Measurements from ENCODE around the gene RAB7A. TPM values are rescaled to one million over a fixed set of nuclear protein-coding genes. Genes with fewer than 3 reads are reported as not detected.

The RAB7A gene
- total and polyA plus RNA-seq, 2 experiments from 2014 or later = 108 to 269 TPM

- Histone ChIP-seq H2AFZ (no peak overlapping the region), H3K4me3 (no peak overlapping the region), H3K27ac (no peak overlapping the region), H3K9me2 (replicated peaks; ENCODE audit: insufficient read depth) (no peaks in the 10 kb centered on the region), H3K27me3 (no peaks in the 10 kb centered on the region), H3K4me1 (ENCODE audit: insufficient read depth) (no peaks in the 10 kb centered on the region), H3K36me3 (replicated peaks; ENCODE audit: insufficient read depth, low read depth) (no peaks in the 10 kb centered on the region), H4K20me1 (ENCODE audit: insufficient read depth, poor library complexity, severe bottlenecking) (no peaks in the 10 kb centered on the region), H3K4me2 (no peak overlapping the region), H3K9me3 (ENCODE audit: low read depth) (no peaks in the 10 kb centered on the region), H3K79me2 (peaks cover 3% of the 10 kb centered on the region)
- DNase-seq (ENCODE audit: low spot score) = no peak
- 100% methylated on average over 7 of the region's 7 CpGs for WGBS (ENCODE audit: low lambda C conversion rate, missing lambda C conversion rate)
- TF ChIP-seq CTCF (IDR thresholded peaks at IDR 0.05; ENCODE audit: poor library complexity) = no peak
- TF ChIP-seq EZH2 (IDR thresholded peaks at IDR 0.05; ENCODE audit: borderline replicate concordance) = no peak
- no peak for TF ChIP-seq EZH2phosphoT487 (IDR thresholded peaks at IDR 0.05; ENCODE audit: low read depth, severe bottlenecking, unreplicated experiment)
These were observed 94.4 kb downstream of the RAB7A start for GRCh38 chr3:128820252-128820839.

GRCh38 chr3:128823008-128823407 lies 97.0 kb downstream of the RAB7A start:
- Histone ChIP-seq H3K4me1 (ENCODE audit: insufficient read depth) (no peaks in the 10 kb centered on the region), H3K9me2 (replicated peaks; ENCODE audit: insufficient read depth) (no peaks in the 10 kb centered on the region), H3K27ac (no peak overlapping the region), H3K27me3 (no peaks in the 10 kb centered on the region), H3K4me2 (no peak overlapping the region), H3K79me2 (no peaks in the 10 kb centered on the region), H3K36me3 (replicated peaks; ENCODE audit: insufficient read depth, low read depth) (no peaks in the 10 kb centered on the region), H3K4me3 (no peak overlapping the region), H4K20me1 (ENCODE audit: insufficient read depth, poor library complexity, severe bottlenecking) (no peaks in the 10 kb centered on the region), H2AFZ (no peak overlapping the region), H3K9me3 (ENCODE audit: low read depth) (no peaks in the 10 kb centered on the region)
- TF ChIP-seq CTCF (IDR thresholded peaks at IDR 0.05; ENCODE audit: poor library complexity) (no peak), EZH2 (IDR thresholded peaks at IDR 0.05; ENCODE audit: borderline replicate concordance) (no peak), EZH2phosphoT487 (IDR thresholded peaks at IDR 0.05; ENCODE audit: low read depth, severe bottlenecking, unreplicated experiment) (no peak)
- no peak for DNase-seq (ENCODE audit: low spot score)
- WGBS (ENCODE audit: low lambda C conversion rate, missing lambda C conversion rate) = 92% methylated on average over 6 of the region's 6 CpGs

GRCh38 chr3:128823631-128824030 lies 97.6 kb downstream of the RAB7A start:
- Histone ChIP-seq H3K4me3 (no peak overlapping the region), H3K79me2 (no peaks in the 10 kb centered on the region), H2AFZ (no peak overlapping the region), H3K36me3 (replicated peaks; ENCODE audit: insufficient read depth, low read depth) (no peaks in the 10 kb centered on the region), H3K4me1 (ENCODE audit: insufficient read depth) (no peaks in the 10 kb centered on the region), H3K9me2 (replicated peaks; ENCODE audit: insufficient read depth) (no peaks in the 10 kb centered on the region), H3K9me3 (ENCODE audit: low read depth) (no peaks in the 10 kb centered on the region), H3K4me2 (no peak overlapping the region), H3K27ac (no peak overlapping the region), H4K20me1 (ENCODE audit: insufficient read depth, poor library complexity, severe bottlenecking) (no peaks in the 10 kb centered on the region), H3K27me3 (no peaks in the 10 kb centered on the region)
- no peak for TF ChIP-seq CTCF (IDR thresholded peaks at IDR 0.05; ENCODE audit: poor library complexity)
- TF ChIP-seq EZH2 (IDR thresholded peaks at IDR 0.05; ENCODE audit: borderline replicate concordance) = no peak
- no peak for TF ChIP-seq EZH2phosphoT487 (IDR thresholded peaks at IDR 0.05; ENCODE audit: low read depth, severe bottlenecking, unreplicated experiment)
- no peak for DNase-seq (ENCODE audit: low spot score)
- 95% methylated on average over 3 of the region's 3 CpGs for WGBS (ENCODE audit: low lambda C conversion rate, missing lambda C conversion rate)
